Osteoblast (primary cell): ENCODE results near the gene SRC. TPM values are rescaled to one million over a fixed set of nuclear protein-coding genes. Genes with fewer than 3 reads are reported as not detected.

Experiments
- DNase-seq: peaks from one replicate; pipeline ENCODE4 v3.0.0; 2011; ENCODE audit warnings: low spot score, mixed read lengths; ENCODE audit not compliant: insufficient read length; ENCODE audit errors: missing footprints
- H2AFZ ChIP-seq: 2 replicates; pipeline ENCODE4 v1.6.0; 2011; ENCODE audit warnings: mild to moderate bottlenecking, low read length
- H3K27ac ChIP-seq: 2 replicates; pipeline ENCODE4 v1.5.1; 2011; ENCODE audit warnings: mild to moderate bottlenecking, low read depth, low read length, moderate library complexity
- H3K27me3 ChIP-seq: 2 replicates; pipeline ENCODE4 v1.6.0; 2012; ENCODE audit warnings: mild to moderate bottlenecking, control low read depth, inconsistent platforms, low read length, moderate library complexity; ENCODE audit not compliant: insufficient read depth
- H3K36me3 ChIP-seq: 2 replicates; pipeline ENCODE4 v1.5.1; 2011; ENCODE audit warnings: mild to moderate bottlenecking, low read length, control low read depth, moderate library complexity; ENCODE audit not compliant: insufficient read depth
- H3K4me1 ChIP-seq: 2 replicates; pipeline ENCODE4 v1.5.1; 2011; ENCODE audit warnings: mild to moderate bottlenecking, low read length, control low read depth, moderate library complexity; ENCODE audit not compliant: insufficient read depth
- H3K4me2 ChIP-seq: 2 replicates; pipeline ENCODE4 v1.6.0; 2011; ENCODE audit warnings: mild to moderate bottlenecking, low read length; ENCODE audit not compliant: insufficient read depth
- H3K4me3 ChIP-seq: fragments of 200-600 bp; sonication (generic); 3 replicates; pipeline ENCODE4 v1.5.1; 2012; ENCODE audit warnings: mild to moderate bottlenecking, low read length, inconsistent platforms; ENCODE audit not compliant: insufficient read depth
- H3K79me2 ChIP-seq: 2 replicates; pipeline ENCODE4 v1.6.0; 2012; ENCODE audit warnings: mild to moderate bottlenecking, low read length, control low read depth, inconsistent platforms; ENCODE audit not compliant: insufficient read depth
- H3K9me3 ChIP-seq: 2 replicates; pipeline ENCODE4 v1.5.1; 2011; ENCODE audit warnings: low read depth, low read length, control low read depth
- H4K20me1 ChIP-seq: 2 replicates; pipeline ENCODE4 v1.6.0; 2012; ENCODE audit warnings: mild to moderate bottlenecking, low read length, control low read depth; ENCODE audit not compliant: insufficient read depth
- CTCF ChIP-seq: IDR thresholded peaks from 2 replicates; pipeline ENCODE4 v1.5.1; 2011; ENCODE audit warnings: mild to moderate bottlenecking, low read depth, low read length, moderate library complexity; ENCODE audit errors: extremely low read depth
- total RNA-seq: library from RNA; depleted of rRNA; stranded (reverse); fragments of >200 nt; gene quantifications from 2 replicates; pipeline ENCODE4 v1.2.3, GENCODE V29; 2012

The SRC gene
- total RNA-seq, 1 donor: 22.4 TPM

- H3K79me2 ChIP-seq: peaks cover 62% of the 10 kb centered on the region
- DNase-seq: no peak
- H3K4me3 ChIP-seq: no peak overlapping the region
- no peak for TF ChIP-seq CTCF
- H3K4me2 ChIP-seq: no peak overlapping the region
- H3K27ac ChIP-seq: peak overlapping the region; percentile 89
- no peak overlapping the region for H2AFZ ChIP-seq
- no peaks in the 10 kb centered on the region for H3K27me3 ChIP-seq
- no peaks in the 10 kb centered on the region for H4K20me1 ChIP-seq
- no peaks in the 10 kb centered on the region for H3K9me3 ChIP-seq
- H3K4me1 ChIP-seq: peaks cover 58% of the 10 kb centered on the region
- peaks cover 28% of the 10 kb centered on the region for H3K36me3 ChIP-seq
These were observed 47.6 kb upstream of the SRC start for GRCh38 chr20:37298190-37298939.

GRCh38 chr20:37299718-37300528, 46.0 kb upstream of the SRC start:
- Histone ChIP-seq H3K4me2 (peak overlapping the region; percentile 11), H3K4me1 (peaks cover 44% of the 10 kb centered on the region), H4K20me1 (no peaks in the 10 kb centered on the region), H3K9me3 (no peaks in the 10 kb centered on the region), H3K27ac (peak overlapping the region; percentile 60), H3K36me3 (peaks cover 35% of the 10 kb centered on the region), H3K4me3 (no peak overlapping the region), H2AFZ (no peak overlapping the region), H3K79me2 (peaks cover 66% of the 10 kb centered on the region), H3K27me3 (no peaks in the 10 kb centered on the region)
- DNase-seq: no peak
- no peak for TF ChIP-seq CTCF

GRCh38 chr20:37301120-37301519, 44.8 kb upstream of the SRC start:
- DNase-seq: no peak
- Histone ChIP-seq H3K79me2 (peaks cover 65% of the 10 kb centered on the region), H3K27ac (no peak overlapping the region), H4K20me1 (no peaks in the 10 kb centered on the region), H3K9me3 (no peaks in the 10 kb centered on the region), H3K27me3 (no peaks in the 10 kb centered on the region), H3K36me3 (peaks cover 35% of the 10 kb centered on the region), H3K4me2 (no peak overlapping the region), H3K4me3 (no peak overlapping the region), H2AFZ (no peak overlapping the region), H3K4me1 (peaks cover 33% of the 10 kb centered on the region)
- no peak for TF ChIP-seq CTCF

GRCh38 chr20:37301558-37301957, 44.4 kb upstream of the SRC start:
- Histone ChIP-seq H3K4me1 (peaks cover 29% of the 10 kb centered on the region), H3K27me3 (no peaks in the 10 kb centered on the region), H3K9me3 (no peaks in the 10 kb centered on the region), H3K36me3 (peaks cover 35% of the 10 kb centered on the region), H3K4me2 (no peak overlapping the region), H4K20me1 (no peaks in the 10 kb centered on the region), H2AFZ (no peak overlapping the region), H3K27ac (no peak overlapping the region), H3K4me3 (no peak overlapping the region), H3K79me2 (peaks cover 64% of the 10 kb centered on the region)
- no peak for DNase-seq
- no peak for TF ChIP-seq CTCF
